ENCODE results near the gene SLC38A6.

The SLC38A6 gene

GRCh38 chr14:60956202-60956601 lies 24.8 kb upstream of the SLC38A6 start:
- TF ChIP-seq EGR1 (IDR thresholded peaks at IDR 0.05) (no peak), YY1 (IDR thresholded peaks at IDR 0.05; ENCODE audit: low read depth) (no peak), REST (IDR thresholded peaks at IDR 0.05; ENCODE audit: low read depth) (no peak), USF1 (IDR thresholded peaks at IDR 0.05) (no peak), TCF12 (IDR thresholded peaks at IDR 0.05; ENCODE audit: low read depth) (no peak), FOXM1 (IDR thresholded peaks at IDR 0.05; ENCODE audit: borderline replicate concordance, low read depth) (no peak), NFIC (IDR thresholded peaks at IDR 0.05) (no peak), CEBPB (IDR thresholded peaks at IDR 0.05) (no peak), TEAD4 (IDR thresholded peaks at IDR 0.05) (no peak), TAF1 (IDR thresholded peaks at IDR 0.05; ENCODE audit: low read depth) (no peak), EP300 (IDR thresholded peaks at IDR 0.05; ENCODE audit: borderline replicate concordance) (no peak), RAD21 (IDR thresholded peaks at IDR 0.05; ENCODE audit: low read depth) (no peak)

GRCh38 chr14:60956632-60957031 lies 24.4 kb upstream of the SLC38A6 start:
- TF ChIP-seq TEAD4 (IDR thresholded peaks at IDR 0.05): no peak
- TF ChIP-seq MAX (IDR thresholded peaks at IDR 0.05): no peak
- no peak for TF ChIP-seq YY1 (IDR thresholded peaks at IDR 0.05; ENCODE audit: low read depth)
- no peak for TF ChIP-seq TAF1 (IDR thresholded peaks at IDR 0.05; ENCODE audit: low read depth)
- TF ChIP-seq USF1 (IDR thresholded peaks at IDR 0.05): no peak
- TF ChIP-seq CREB1 (IDR thresholded peaks at IDR 0.05; ENCODE audit: low read depth): no peak
- no peak for TF ChIP-seq ZBTB7A (IDR thresholded peaks at IDR 0.05; ENCODE audit: low read depth)
- TF ChIP-seq EGR1 (IDR thresholded peaks at IDR 0.05): no peak
- no peak for TF ChIP-seq EP300 (IDR thresholded peaks at IDR 0.05; ENCODE audit: borderline replicate concordance)
- no peak for TF ChIP-seq CEBPB (IDR thresholded peaks at IDR 0.05)
- no peak for TF ChIP-seq TCF12 (IDR thresholded peaks at IDR 0.05; ENCODE audit: low read depth)

GRCh38 chr14:60958146-60958545 lies 22.9 kb upstream of the SLC38A6 start:
- no peak for TF ChIP-seq YY1 (IDR thresholded peaks at IDR 0.05; ENCODE audit: low read depth)

- no peak for TF ChIP-seq CEBPB (IDR thresholded peaks at IDR 0.05)
- no peak for TF ChIP-seq RAD21 (IDR thresholded peaks at IDR 0.05; ENCODE audit: low read depth)
- TF ChIP-seq TEAD4 (IDR thresholded peaks at IDR 0.05): no peak
- TF ChIP-seq EGR1 (IDR thresholded peaks at IDR 0.05): no peak
- no peak for TF ChIP-seq MAX (IDR thresholded peaks at IDR 0.05)
- no peak for TF ChIP-seq YY1 (IDR thresholded peaks at IDR 0.05; ENCODE audit: low read depth)
- no peak for TF ChIP-seq REST (IDR thresholded peaks at IDR 0.05; ENCODE audit: low read depth)
- TF ChIP-seq CREB1 (IDR thresholded peaks at IDR 0.05; ENCODE audit: low read depth): no peak
Observed at GRCh38 chr14:60963761-60964160, 17.3 kb upstream of the SLC38A6 start.

GRCh38 chr14:60964904-60965303 lies 16.1 kb upstream of the SLC38A6 start:
- TF ChIP-seq ZBTB7A (IDR thresholded peaks at IDR 0.05; ENCODE audit: low read depth) (no peak), TCF12 (IDR thresholded peaks at IDR 0.05; ENCODE audit: low read depth) (no peak), USF1 (IDR thresholded peaks at IDR 0.05) (no peak), CEBPB (IDR thresholded peaks at IDR 0.05) (no peak), EGR1 (IDR thresholded peaks at IDR 0.05) (no peak), YY1 (IDR thresholded peaks at IDR 0.05; ENCODE audit: low read depth) (no peak), CREB1 (IDR thresholded peaks at IDR 0.05; ENCODE audit: low read depth) (no peak)

- no peak for TF ChIP-seq TAF1 (IDR thresholded peaks at IDR 0.05; ENCODE audit: low read depth)
- no peak for TF ChIP-seq NFIC (IDR thresholded peaks at IDR 0.05)
- TF ChIP-seq CREB1 (IDR thresholded peaks at IDR 0.05; ENCODE audit: low read depth): no peak
- no peak for TF ChIP-seq ZBTB7A (IDR thresholded peaks at IDR 0.05; ENCODE audit: low read depth)
- TF ChIP-seq FOXM1 (IDR thresholded peaks at IDR 0.05; ENCODE audit: borderline replicate concordance, low read depth): no peak
- TF ChIP-seq REST (IDR thresholded peaks at IDR 0.05; ENCODE audit: low read depth): no peak
- TF ChIP-seq MAX (IDR thresholded peaks at IDR 0.05): no peak
- TF ChIP-seq RAD21 (IDR thresholded peaks at IDR 0.05; ENCODE audit: low read depth): no peak
- TF ChIP-seq TEAD4 (IDR thresholded peaks at IDR 0.05): no peak
- TF ChIP-seq CEBPB (IDR thresholded peaks at IDR 0.05): no peak
- no peak for TF ChIP-seq YY1 (IDR thresholded peaks at IDR 0.05; ENCODE audit: low read depth)
- TF ChIP-seq EP300 (IDR thresholded peaks at IDR 0.05; ENCODE audit: borderline replicate concordance): no peak
- TF ChIP-seq EGR1 (IDR thresholded peaks at IDR 0.05): no peak
- no peak for TF ChIP-seq USF1 (IDR thresholded peaks at IDR 0.05)
- TF ChIP-seq TCF12 (IDR thresholded peaks at IDR 0.05; ENCODE audit: low read depth): no peak
Observed at GRCh38 chr14:60965402-60965801, 15.6 kb upstream of the SLC38A6 start.

Measured in Ishikawa (cell line).